A673 (cell line): ENCODE data around the gene ZNF10. TPM values are rescaled to one million over a fixed set of nuclear protein-coding genes. Genes with fewer than 3 reads are reported as not detected.

Source experiments
- BruUV-seq: library from RNA; stranded (reverse); fragments of 400-500 nt; replicated peaks from 2 replicates; lab custom pipeline; 2021; lab: Mats Ljungman, UMichigan
- CTCF ChIA-PET: fragments of 300-600 bp; sonication (Branson Sonifier 250); formaldehyde crosslinking; loops from one replicate; lab custom pipeline; 2022; ENCODE audit warnings: antibody characterized with exemption; lab: Charles Lee
- POLR2A ChIA-PET: fragments of 300-600 bp; sonication (Branson Sonifier 250); formaldehyde crosslinking; loops from one replicate; lab custom pipeline; 2022; ENCODE audit warnings: antibody characterized with exemption; ENCODE audit not compliant: low non-redundant PET; lab: Charles Lee
- DNase-seq: peaks from one replicate; pipeline ENCODE4 v3.0.0-alpha.2; 2015; ENCODE audit warnings: low spot score
- H3K27ac ChIP-seq: fragments of 200-600 bp; sonication (generic); 2 replicates; pipeline ENCODE4 v1.5.1; 2016; ENCODE audit warnings: mixed run types, low read depth, mild to moderate bottlenecking, mixed read lengths, antibody characterized with exemption, low read length; ENCODE audit not compliant: poor library complexity, severe bottlenecking
- H3K27me3 ChIP-seq: fragments of 200-600 bp; sonication (generic); replicated peaks from 2 replicates; pipeline ENCODE4 v1.6.1; 2017; ENCODE audit warnings: mixed run types, low read depth, mild to moderate bottlenecking, mixed read lengths, antibody characterized with exemption, low read length; ENCODE audit not compliant: insufficient read depth, poor library complexity
- H3K36me3 ChIP-seq: fragments of 200-600 bp; sonication (generic); 2 replicates; pipeline ENCODE4 v1.6.1; 2016; ENCODE audit warnings: mixed run types, mild to moderate bottlenecking, mixed read lengths, antibody characterized with exemption, low read length; ENCODE audit not compliant: insufficient read depth, poor library complexity, severe bottlenecking
- H3K4me1 ChIP-seq: fragments of 200-600 bp; sonication (generic); 2 replicates; pipeline ENCODE4 v1.6.1; 2017; ENCODE audit warnings: mixed run types, mild to moderate bottlenecking, mixed read lengths, antibody characterized with exemption, low read length; ENCODE audit not compliant: insufficient read depth, poor library complexity, severe bottlenecking
- H3K4me3 ChIP-seq: fragments of 200-600 bp; sonication (generic); 2 replicates; pipeline ENCODE4 v1.5.1; 2016; ENCODE audit warnings: low read depth, mixed run types, mild to moderate bottlenecking, mixed read lengths, low read length; ENCODE audit not compliant: poor library complexity, severe bottlenecking
- H3K9me3 ChIP-seq: fragments of 200-600 bp; sonication (generic); 2 replicates; pipeline ENCODE4 v1.6.1; 2016; ENCODE audit warnings: mixed run types, low read depth, mild to moderate bottlenecking, mixed read lengths, antibody characterized with exemption, low read length; ENCODE audit not compliant: poor library complexity, severe bottlenecking
- EZH2 ChIP-seq: fragments of 200-600 bp; sonication (generic); IDR thresholded peaks from 2 replicates; pipeline ENCODE4 v1.6.1; 2017; ENCODE audit warnings: borderline replicate concordance, low read depth, mild to moderate bottlenecking, mixed read lengths, antibody characterized with exemption, low read length; ENCODE audit not compliant: poor library complexity, severe bottlenecking
- intact Hi-C: fragments of 100-400 bp; cut with micrococcal nuclease; formaldehyde crosslinking; loops from one replicate; pipeline ENCODE4 v1.10.0; 2022; ENCODE audit not compliant: unreplicated experiment
- total RNA-seq: library from RNA; stranded (reverse); gene quantifications from 2 replicates; pipeline ENCODE4 v1.2.3, GENCODE V29; 2021
- TF ChIP-seq, protein P1 (sequence below): fragments of 300-800, 200-600 bp; sonication (generic); conservative IDR thresholded peaks from 2 replicates; pipeline ENCODE4 v1.5.1; 2017; ENCODE audit warnings: low read depth, mild to moderate bottlenecking, antibody characterized with exemption, low read length, moderate library complexity, mixed read lengths

The ZNF10 gene
- total RNA-seq, 1 experiment from 2014 or later: 13.5 TPM

- no peak overlapping the region for H3K27ac ChIP-seq
- intact Hi-C loops: no loop called here
- ChIA-PET POLR2A (no interaction called here), CTCF (no interaction called here)
- TF ChIP-seq, protein P1, sequence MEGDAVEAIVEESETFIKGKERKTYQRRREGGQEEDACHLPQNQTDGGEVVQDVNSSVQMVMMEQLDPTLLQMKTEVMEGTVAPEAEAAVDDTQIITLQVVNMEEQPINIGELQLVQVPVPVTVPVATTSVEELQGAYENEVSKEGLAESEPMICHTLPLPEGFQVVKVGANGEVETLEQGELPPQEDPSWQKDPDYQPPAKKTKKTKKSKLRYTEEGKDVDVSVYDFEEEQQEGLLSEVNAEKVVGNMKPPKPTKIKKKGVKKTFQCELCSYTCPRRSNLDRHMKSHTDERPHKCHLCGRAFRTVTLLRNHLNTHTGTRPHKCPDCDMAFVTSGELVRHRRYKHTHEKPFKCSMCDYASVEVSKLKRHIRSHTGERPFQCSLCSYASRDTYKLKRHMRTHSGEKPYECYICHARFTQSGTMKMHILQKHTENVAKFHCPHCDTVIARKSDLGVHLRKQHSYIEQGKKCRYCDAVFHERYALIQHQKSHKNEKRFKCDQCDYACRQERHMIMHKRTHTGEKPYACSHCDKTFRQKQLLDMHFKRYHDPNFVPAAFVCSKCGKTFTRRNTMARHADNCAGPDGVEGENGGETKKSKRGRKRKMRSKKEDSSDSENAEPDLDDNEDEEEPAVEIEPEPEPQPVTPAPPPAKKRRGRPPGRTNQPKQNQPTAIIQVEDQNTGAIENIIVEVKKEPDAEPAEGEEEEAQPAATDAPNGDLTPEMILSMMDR: no peak
- no peak for TF ChIP-seq EZH2
- no peak overlapping the region for H3K4me3 ChIP-seq
- H3K9me3 ChIP-seq: peaks cover 74% of the 10 kb centered on the region
- H3K27me3 ChIP-seq: no peaks in the 10 kb centered on the region
- DNase-seq: no peak
- peaks cover 45% of the 10 kb centered on the region for H3K36me3 ChIP-seq
- no peaks in the 10 kb centered on the region for H3K4me1 ChIP-seq
- no TSS peak for BruUV-seq
Measured at GRCh38 chr12:133202493-133203343, 72.3 kb downstream of the ZNF10 start.

DNA sequence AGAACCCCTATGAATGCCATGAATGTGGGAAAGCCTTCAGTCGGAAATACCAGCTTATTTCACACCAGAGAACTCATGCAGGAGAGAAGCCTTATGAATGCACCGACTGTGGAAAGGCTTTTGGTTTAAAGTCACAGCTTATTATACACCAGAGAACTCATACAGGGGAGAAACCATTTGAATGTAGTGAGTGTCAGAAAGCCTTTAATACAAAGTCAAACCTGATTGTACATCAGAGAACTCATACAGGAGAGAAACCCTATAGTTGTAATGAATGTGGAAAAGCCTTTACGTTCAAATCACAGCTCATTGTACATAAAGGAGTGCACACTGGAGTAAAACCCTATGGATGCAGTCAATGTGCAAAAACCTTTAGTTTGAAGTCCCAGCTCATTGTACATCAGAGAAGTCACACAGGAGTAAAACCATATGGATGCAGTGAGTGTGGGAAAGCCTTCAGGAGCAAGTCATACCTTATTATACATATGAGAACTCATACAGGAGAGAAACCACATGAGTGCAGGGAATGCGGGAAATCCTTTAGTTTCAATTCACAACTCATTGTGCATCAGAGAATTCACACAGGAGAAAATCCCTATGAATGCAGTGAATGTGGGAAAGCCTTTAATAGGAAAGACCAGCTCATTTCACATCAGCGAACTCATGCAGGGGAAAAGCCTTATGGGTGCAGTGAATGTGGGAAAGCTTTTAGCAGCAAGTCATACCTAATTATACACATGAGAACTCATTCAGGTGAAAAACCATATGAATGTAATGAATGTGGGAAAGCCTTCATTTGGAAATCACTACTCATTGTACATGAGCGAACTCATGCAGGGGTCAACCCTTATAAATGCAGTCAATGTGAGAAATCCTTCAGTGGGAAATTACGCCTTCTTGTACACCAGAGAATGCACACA, 73.2 kb downstream of the ZNF10 start:
- intact Hi-C loops: no loop called here
- no peak for DNase-seq
- no peak for TF ChIP-seq EZH2
- TF ChIP-seq, protein P1: no peak
- H3K27ac ChIP-seq: no peak overlapping the region
- no TSS peak for BruUV-seq
- POLR2A ChIA-PET: no interaction called here
- H3K36me3 ChIP-seq: peaks cover 45% of the 10 kb centered on the region
- H3K9me3 ChIP-seq: peaks cover 83% of the 10 kb centered on the region
- H3K4me1 ChIP-seq: no peaks in the 10 kb centered on the region
- no peak overlapping the region for H3K4me3 ChIP-seq
- H3K27me3 ChIP-seq: no peaks in the 10 kb centered on the region
- CTCF ChIA-PET: no interaction called here

GRCh38 chr12:133204264-133204603, 73.8 kb downstream of the ZNF10 start:
- Histone ChIP-seq H3K4me3 (no peak overlapping the region), H3K36me3 (peaks cover 45% of the 10 kb centered on the region), H3K4me1 (no peaks in the 10 kb centered on the region), H3K27me3 (no peaks in the 10 kb centered on the region), H3K27ac (no peak overlapping the region), H3K9me3 (peaks cover 84% of the 10 kb centered on the region)
- CTCF ChIA-PET: no interaction called here
- intact Hi-C loops: no loop called here
- DNase-seq: no peak
- POLR2A ChIA-PET: no interaction called here
- no TSS peak for BruUV-seq
- TF ChIP-seq, protein P1: no peak
- TF ChIP-seq EZH2: no peak
